ENCODE data around the gene TMEM259. TPM values are rescaled to one million over a fixed set of nuclear protein-coding genes. Genes with fewer than 3 reads are reported as not detected.

Gene TMEM259
- total RNA-seq, 1 experiment from 2014 or later = 171 TPM

- Histone ChIP-seq H2BK120ac (ENCODE audit: low read depth, low read length, poor library complexity, severe bottlenecking) (no peak overlapping the region), H3K4ac (ENCODE audit: low read depth, low read length) (no peak overlapping the region), H3K23me2 (ENCODE audit: insufficient read length, low read depth, low read length, poor library complexity, severe bottlenecking) (no peaks in the 10 kb centered on the region), H4K91ac (ENCODE audit: insufficient read length, low read depth, low read length) (no peak overlapping the region), H3K79me1 (ENCODE audit: insufficient read depth, low read depth, low read length, poor library complexity, severe bottlenecking) (peaks cover 3% of the 10 kb centered on the region), H2BK12ac (ENCODE audit: insufficient read length, low read depth, low read length) (no peak overlapping the region), H3K4me2 (ENCODE audit: insufficient read depth, insufficient read length, low read length) (no peak overlapping the region), H3T11ph (ENCODE audit: low read length) (no peak overlapping the region), H3K79me2 (ENCODE audit: insufficient read depth, low read length) (no peaks in the 10 kb centered on the region), H3K27me3 (ENCODE audit: insufficient read depth, low read length) (no peaks in the 10 kb centered on the region), H3K9ac (ENCODE audit: extremely low read depth, insufficient read length, low read length) (no peak overlapping the region), H2BK5ac (ENCODE audit: insufficient read length, low read length) (no peak overlapping the region), H2AFZ (ENCODE audit: low read length) (no peak overlapping the region), H2BK20ac (ENCODE audit: low read depth, low read length, poor library complexity, severe bottlenecking) (no peak overlapping the region), H2AK5ac (ENCODE audit: insufficient read length, low read length) (no peak overlapping the region), H4K8ac (replicated peaks; ENCODE audit: insufficient read length, low read depth, low read length) (no peak overlapping the region), H3K4me1 (ENCODE audit: insufficient read depth, low read length) (no peaks in the 10 kb centered on the region), H3K27ac (ENCODE audit: insufficient read length, low read depth, low read length) (no peak overlapping the region), H3K23ac (ENCODE audit: insufficient read length, low read depth, low read length) (no peak overlapping the region), H4K5ac (ENCODE audit: insufficient read length, low read depth, low read length) (no peak overlapping the region), H3K9me3 (ENCODE audit: control insufficient read depth, low read depth, low read length) (no peaks in the 10 kb centered on the region), H4K20me1 (ENCODE audit: control insufficient read depth, insufficient read depth, insufficient read length) (no peaks in the 10 kb centered on the region), H3K56ac (ENCODE audit: insufficient read length, low read depth, low read length) (no peak overlapping the region), H3K18ac (ENCODE audit: insufficient read length, low read depth, low read length) (no peak overlapping the region), H2BK15ac (ENCODE audit: low read depth, low read length) (no peak overlapping the region), H3K14ac (ENCODE audit: insufficient read depth, low read length) (no peak overlapping the region)
- H3K9me3 Mint-ChIP-seq = peaks cover under 1 to 2% of the 10 kb centered on the region in 2 experiments; a peak in 3 of 5 replicates
- peaks cover 4 to 46% of the 10 kb centered on the region in 2 experiments for H3K4me1 Mint-ChIP-seq
- TF ChIP-seq CTCF (conservative IDR thresholded peaks at IDR 0.05) = peak; percentile 56
- H3K4me3 Mint-ChIP-seq = no peak overlapping the region
- DNase-seq = peak; percentile 78
- H3K27me3 Mint-ChIP-seq (ENCODE audit: low read depth) = no peaks in the 10 kb centered on the region
- no CpG with 5 or more reads among the region's 12 CpGs for WGBS (ENCODE audit: extremely low coverage, insufficient read length, low lambda C conversion rate)
- H3K27ac Mint-ChIP-seq = no peak overlapping the region; a peak in 1 of 7 replicates
- peaks cover 14 to 39% (median 27%) of the 10 kb centered on the region in 3 experiments; a peak in 6 of 7 replicates for H3K36me3 Mint-ChIP-seq (ENCODE audit: insufficient read depth in 1 of 3, low read depth in 3 of 3)
These were observed 60.9 kb downstream of the TMEM259 start for GRCh38 chr19:960020-960419.

Other genes with a start within 250 kb of the TMEM259 start
- 712 and 748 TPM in 2 replicates for gene PTBP1, start 223.7 kb downstream of the TMEM259 start, total RNA-seq (2021)
- 57.9 and 61.2 TPM in 2 replicates for gene PLPPR3, start 199.2 kb downstream of the TMEM259 start, total RNA-seq (2021)
- 0.77 and 1.6 TPM in 2 replicates for gene AZU1, start 193.3 kb downstream of the TMEM259 start, total RNA-seq (2021)
- gene PRTN3, start 180.1 kb downstream of the TMEM259 start, total RNA-seq (2021) = 0.31 TPM in 1 of 2 replicates, not detected in the other
- gene ELANE, start 168.8 kb downstream of the TMEM259 start, total RNA-seq (2021) = not detected in 2 replicates
- 1.9 and 2.8 TPM in 2 replicates for gene CFD, start 161.5 kb downstream of the TMEM259 start, total RNA-seq (2021)
- 83.1 and 84.1 TPM in 2 replicates for gene MED16, start 127.9 kb downstream of the TMEM259 start, total RNA-seq (2021)
- gene RNU6-9, start 127.6 kb downstream of the TMEM259 start, total RNA-seq (2021) = not detected in 2 replicates
- gene R3HDM4, start 107.9 kb downstream of the TMEM259 start, total RNA-seq (2021) = 66.2 and 66.4 TPM in 2 replicates
- 3.3 and 5.9 TPM in 2 replicates for gene KISS1R, start 103.8 kb downstream of the TMEM259 start, total RNA-seq (2021)
- gene ARID3A, start 95.1 kb downstream of the TMEM259 start, total RNA-seq (2021) = 98.3 and 104 TPM in 2 replicates
- gene WDR18, start 36.8 kb downstream of the TMEM259 start, total RNA-seq (2021) = 94.7 and 101 TPM in 2 replicates
- 1.0 and 1.4 TPM in 2 replicates for gene GRIN3B, start 20.7 kb downstream of the TMEM259 start, total RNA-seq (2021)
- gene RNU6-2, start 399 bp upstream of the TMEM259 start, total RNA-seq (2021) = not detected in 2 replicates
- 524 and 529 TPM in 2 replicates for gene CNN2, start 5.5 kb upstream of the TMEM259 start, total RNA-seq (2021)
- 28.3 and 34.6 TPM in 2 replicates for gene ABCA7, start 19.0 kb upstream of the TMEM259 start, total RNA-seq (2021)
- 35.0 and 39.8 TPM in 2 replicates for gene ARHGAP45, start 46.0 kb upstream of the TMEM259 start, total RNA-seq (2021)
- 261 and 272 TPM in 2 replicates for gene POLR2E, start 74.3 kb upstream of the TMEM259 start, total RNA-seq (2021)
- gene GPX4, start 82.9 kb upstream of the TMEM259 start, total RNA-seq (2021) = 355 and 363 TPM in 2 replicates
- 41.3 and 46.3 TPM in 2 replicates for gene SBNO2, start 153.1 kb upstream of the TMEM259 start, total RNA-seq (2021)
- gene STK11, start 184.7 kb upstream of the TMEM259 start, total RNA-seq (2021) = 74.3 and 75.5 TPM in 2 replicates
- 25.6 and 28.4 TPM in 2 replicates for gene CBARP, start 216.9 kb upstream of the TMEM259 start, total RNA-seq (2021)
- gene ATP5F1D, start 220.6 kb upstream of the TMEM259 start, total RNA-seq (2021) = 179 and 191 TPM in 2 replicates
- gene MIDN, start 227.5 kb upstream of the TMEM259 start, total RNA-seq (2021) = 286 and 300 TPM in 2 replicates
- gene CIRBP, start 248.2 kb upstream of the TMEM259 start, total RNA-seq (2021) = 249 and 263 TPM in 2 replicates

All from H9 (cell line).